Measurements from ENCODE around the gene SUSD4. TPM values are rescaled to one million over a fixed set of nuclear protein-coding genes. Genes with fewer than 3 reads are reported as not detected.
A peak's percentile ranks its signal among the peaks of the same experiment; 100 is the strongest.

Gene SUSD4
- total RNA-seq, 1 experiment from 2014 or later: 31.4 TPM

- H3K4me1 ChIP-seq: peaks cover 42% of the 10 kb centered on the region
- no peaks in the 10 kb centered on the region for H3K9me3 Mint-ChIP-seq (ENCODE audit: unreplicated experiment)
- CTCF ChIA-PET: interaction anchor here (0.6 to 1.5 kb wide), 6 partner anchors 13 to 783 kb away, joined by 3 to 5 read pairs (median 3); no protein-coding TSS in a partner anchor
- H3K4me3 Mint-ChIP-seq (ENCODE audit: unreplicated experiment): no peak overlapping the region
- H3K9me3 ChIP-seq: no peaks in the 10 kb centered on the region
- peak overlapping the region; percentile 51 for H3K27ac Mint-ChIP-seq (ENCODE audit: unreplicated experiment)
- no peaks in the 10 kb centered on the region for H3K36me3 ChIP-seq (ENCODE audit: control insufficient read depth, insufficient read depth, low read length)
- BruUV-seq (replicated peaks): no TSS peak
- H3K27me3 Mint-ChIP-seq (ENCODE audit: insufficient read depth, unreplicated experiment): no peaks in the 10 kb centered on the region
- intact Hi-C loops (cut with micrococcal nuclease; ENCODE audit: unreplicated experiment): loop anchor here (1.0 kb wide), 1 partner anchor 13 kb away; no protein-coding TSS in a partner anchor
- no peaks in the 10 kb centered on the region for H3K27me3 ChIP-seq (replicated peaks; ENCODE audit: control insufficient read depth, insufficient read depth, low read length)
- POLR2A ChIA-PET: no interaction called here
- no peak for TF ChIP-seq CTCF (IDR thresholded peaks at IDR 0.05; ENCODE audit: insufficient read depth in 1 of 2, low read depth in 1 of 2, low read length in 1 of 2, severe bottlenecking in 1 of 2, unreplicated experiment in 1 of 2)
- no peak overlapping the region for H3K4me3 ChIP-seq (ENCODE audit: low read depth, low read length)
- peaks cover 5% of the 10 kb centered on the region for H3K36me3 Mint-ChIP-seq (ENCODE audit: insufficient read depth, unreplicated experiment)
- DNase-seq: peak in 1 of 2 experiments; percentile 36
- peaks cover 49% of the 10 kb centered on the region for H3K4me1 Mint-ChIP-seq (ENCODE audit: low read depth, unreplicated experiment)
These were observed 154.6 kb downstream of the SUSD4 start for GRCh38 chr1:223209293-223209898.

- Histone ChIP-seq H3K27me3 (replicated peaks; ENCODE audit: control insufficient read depth, insufficient read depth, low read length) (no peaks in the 10 kb centered on the region), H3K36me3 (ENCODE audit: control insufficient read depth, insufficient read depth, low read length) (no peaks in the 10 kb centered on the region), H3K4me3 (ENCODE audit: low read depth, low read length) (no peak overlapping the region), H3K9me3 (no peaks in the 10 kb centered on the region), H3K4me1 (peaks cover 47% of the 10 kb centered on the region)
- POLR2A ChIA-PET: no interaction called here
- no TSS peak for BruUV-seq (replicated peaks)
- TF ChIP-seq CTCF (IDR thresholded peaks at IDR 0.05; ENCODE audit: insufficient read depth in 1 of 2, low read depth in 1 of 2, low read length in 1 of 2, severe bottlenecking in 1 of 2, unreplicated experiment in 1 of 2): no peak
- peak overlapping the region; percentile 51 for H3K27ac Mint-ChIP-seq (ENCODE audit: unreplicated experiment)
- DNase-seq: no peak
- H3K36me3 Mint-ChIP-seq (ENCODE audit: insufficient read depth, unreplicated experiment): peaks cover 11% of the 10 kb centered on the region
- H3K4me3 Mint-ChIP-seq (ENCODE audit: unreplicated experiment): no peak overlapping the region
- intact Hi-C loops (cut with micrococcal nuclease; ENCODE audit: unreplicated experiment): loop anchor here (1.0 kb wide), 1 partner anchor 12 kb away; no protein-coding TSS in a partner anchor
- CTCF ChIA-PET: interaction anchor here (1.5 kb wide), 1 partner anchor 75 kb away, joined by 5 read pairs; no protein-coding TSS in a partner anchor
- peaks cover 55% of the 10 kb centered on the region for H3K4me1 Mint-ChIP-seq (ENCODE audit: low read depth, unreplicated experiment)
- no peaks in the 10 kb centered on the region for H3K27me3 Mint-ChIP-seq (ENCODE audit: insufficient read depth, unreplicated experiment)
- no peaks in the 10 kb centered on the region for H3K9me3 Mint-ChIP-seq (ENCODE audit: unreplicated experiment)
These were observed 155.6 kb downstream of the SUSD4 start for GRCh38 chr1:223208164-223209076.

- Histone ChIP-seq H3K9me3 (no peaks in the 10 kb centered on the region), H3K36me3 (ENCODE audit: control insufficient read depth, insufficient read depth, low read length) (no peaks in the 10 kb centered on the region), H3K4me3 (ENCODE audit: low read depth, low read length) (no peak overlapping the region), H3K27me3 (replicated peaks; ENCODE audit: control insufficient read depth, insufficient read depth, low read length) (no peaks in the 10 kb centered on the region), H3K4me1 (peaks cover 48% of the 10 kb centered on the region)
- intact Hi-C loops (cut with micrococcal nuclease; ENCODE audit: unreplicated experiment): no loop called here
- CTCF ChIA-PET: no interaction called here
- DNase-seq: no peak
- BruUV-seq (replicated peaks): no TSS peak
- Mint-ChIP-seq H3K4me1 (ENCODE audit: low read depth, unreplicated experiment) (peaks cover 52% of the 10 kb centered on the region), H3K4me3 (ENCODE audit: unreplicated experiment) (no peak overlapping the region), H3K27me3 (ENCODE audit: insufficient read depth, unreplicated experiment) (no peaks in the 10 kb centered on the region), H3K36me3 (ENCODE audit: insufficient read depth, unreplicated experiment) (peaks cover 11% of the 10 kb centered on the region), H3K27ac (ENCODE audit: unreplicated experiment) (no peak overlapping the region), H3K9me3 (ENCODE audit: unreplicated experiment) (no peaks in the 10 kb centered on the region)
- POLR2A ChIA-PET: no interaction called here
- no peak for TF ChIP-seq CTCF (IDR thresholded peaks at IDR 0.05; ENCODE audit: insufficient read depth in 1 of 2, low read depth in 1 of 2, low read length in 1 of 2, severe bottlenecking in 1 of 2, unreplicated experiment in 1 of 2)
These were observed 156.5 kb downstream of the SUSD4 start for GRCh38 chr1:223207293-223208066.

All from Caco-2 (cell line).